ENCODE results near the gene TCF12.
A peak's percentile ranks its signal among the peaks of the same experiment; 100 is the strongest.

TCF12 gene

DNA sequence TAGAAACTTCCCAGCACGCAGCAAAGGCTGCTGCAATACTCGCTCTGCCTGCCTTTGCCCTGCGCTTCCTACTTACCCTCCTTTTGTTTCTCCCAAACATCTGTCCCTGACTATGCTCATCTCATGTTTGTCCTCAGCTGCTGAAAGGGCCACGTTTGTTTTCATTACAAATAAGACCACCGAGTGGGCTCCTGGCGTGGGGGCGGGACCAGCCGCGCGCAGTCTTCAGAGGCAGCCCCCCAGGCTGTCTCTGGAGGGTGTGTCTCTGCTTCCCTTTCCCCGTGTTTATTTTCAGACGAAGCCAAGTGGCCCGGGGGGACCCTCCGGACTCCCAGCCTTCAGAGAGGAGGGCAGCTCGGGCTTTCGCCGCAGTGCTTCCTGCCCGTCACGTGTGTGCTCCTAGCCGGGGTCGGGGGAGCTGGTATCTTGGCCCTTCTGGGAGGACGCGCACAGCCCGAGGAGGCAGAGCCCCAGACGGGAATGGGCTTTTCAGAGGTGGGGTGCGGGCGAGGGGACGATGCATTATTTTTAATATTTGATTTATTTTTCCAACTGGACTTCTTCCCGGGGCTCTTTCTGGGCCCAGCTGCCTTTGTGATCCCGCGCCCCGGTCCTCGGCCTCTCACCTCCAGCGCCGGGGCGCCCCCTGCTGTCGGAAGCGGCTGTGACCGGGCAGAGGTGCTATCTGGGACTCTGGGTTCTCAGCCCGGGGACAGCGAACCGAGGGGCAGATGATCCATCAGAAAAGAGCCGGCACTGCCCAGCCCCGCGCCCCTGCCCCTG is 387.9 kb downstream of the TCF12 start:
- DNase-seq, result peak; percentile 88

DNA sequence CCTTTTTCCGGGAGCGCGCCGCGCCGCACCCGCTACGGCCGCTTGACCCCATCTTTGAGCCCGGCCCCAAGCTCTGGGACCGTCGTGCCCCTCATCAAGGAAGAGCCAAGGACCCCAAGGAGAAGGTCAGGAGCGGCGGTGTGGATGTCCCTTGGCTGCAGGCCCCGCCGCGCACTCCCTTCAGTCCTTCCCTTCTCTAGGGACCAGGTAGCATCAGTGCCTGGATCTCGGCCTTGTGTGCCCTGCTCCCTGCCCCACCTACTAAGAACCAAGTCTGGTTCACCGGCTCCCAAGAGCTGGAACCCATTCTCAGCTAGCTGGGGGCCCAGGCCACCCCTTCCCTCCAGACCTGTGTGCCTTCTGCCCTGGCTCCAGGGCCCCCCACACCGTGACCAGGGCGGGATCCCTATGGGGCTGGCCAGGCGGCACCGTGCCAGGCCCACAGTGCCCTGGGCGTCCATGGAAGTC is 388.5 kb downstream of the TCF12 start:
- no peak for DNase-seq

DNA sequence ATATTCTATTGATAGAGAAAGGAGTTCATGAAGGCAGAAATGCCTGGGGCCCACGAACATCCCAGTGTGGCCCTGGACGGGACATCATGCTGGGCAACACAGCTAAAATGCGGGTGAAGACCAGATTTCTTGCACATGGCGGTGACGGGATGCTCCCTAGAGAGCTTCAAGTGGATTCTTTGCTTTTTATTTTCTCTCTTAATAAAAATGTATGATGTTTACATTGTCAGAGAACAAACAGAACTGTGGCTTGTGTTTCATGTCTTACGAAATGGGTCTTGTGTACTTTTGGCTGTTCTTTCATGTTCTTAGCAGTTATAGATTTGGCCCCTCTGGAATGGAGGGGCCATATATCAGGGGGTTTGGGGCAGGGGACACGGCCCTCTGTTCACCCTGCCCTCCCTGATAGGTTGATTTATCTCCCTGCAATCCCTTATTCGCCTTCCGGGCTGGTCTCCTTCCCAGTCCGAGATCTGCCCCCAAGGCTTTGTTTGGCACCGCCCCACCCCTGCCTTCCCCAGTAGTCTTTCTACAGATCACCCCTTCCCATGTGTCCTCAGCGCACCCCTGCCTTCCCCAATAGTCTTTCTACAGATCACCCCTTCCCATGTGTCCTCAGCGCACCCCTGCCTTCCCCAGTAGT is 389.2 kb downstream of the TCF12 start:
- DNase-seq, result no peak

DNA sequence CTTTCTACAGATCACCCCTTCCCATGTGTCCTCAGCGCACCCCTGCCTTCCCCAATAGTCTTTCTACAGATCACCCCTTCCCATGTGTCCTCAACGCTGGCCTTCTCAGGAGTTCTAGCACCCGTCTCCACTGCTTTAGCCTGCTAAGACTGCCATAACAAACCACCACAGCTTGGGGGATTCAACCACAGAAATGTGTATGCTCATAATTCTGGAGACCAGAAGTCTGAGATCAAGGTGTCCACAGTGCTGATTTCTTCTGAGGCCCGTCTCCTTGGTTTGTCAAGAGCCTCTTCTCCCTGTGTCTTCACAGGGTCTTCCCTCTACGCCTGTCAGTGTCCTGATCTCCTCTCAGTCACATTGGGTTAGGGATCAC is 389.7 kb downstream of the TCF12 start:
- DNase-seq, result no peak

DNA sequence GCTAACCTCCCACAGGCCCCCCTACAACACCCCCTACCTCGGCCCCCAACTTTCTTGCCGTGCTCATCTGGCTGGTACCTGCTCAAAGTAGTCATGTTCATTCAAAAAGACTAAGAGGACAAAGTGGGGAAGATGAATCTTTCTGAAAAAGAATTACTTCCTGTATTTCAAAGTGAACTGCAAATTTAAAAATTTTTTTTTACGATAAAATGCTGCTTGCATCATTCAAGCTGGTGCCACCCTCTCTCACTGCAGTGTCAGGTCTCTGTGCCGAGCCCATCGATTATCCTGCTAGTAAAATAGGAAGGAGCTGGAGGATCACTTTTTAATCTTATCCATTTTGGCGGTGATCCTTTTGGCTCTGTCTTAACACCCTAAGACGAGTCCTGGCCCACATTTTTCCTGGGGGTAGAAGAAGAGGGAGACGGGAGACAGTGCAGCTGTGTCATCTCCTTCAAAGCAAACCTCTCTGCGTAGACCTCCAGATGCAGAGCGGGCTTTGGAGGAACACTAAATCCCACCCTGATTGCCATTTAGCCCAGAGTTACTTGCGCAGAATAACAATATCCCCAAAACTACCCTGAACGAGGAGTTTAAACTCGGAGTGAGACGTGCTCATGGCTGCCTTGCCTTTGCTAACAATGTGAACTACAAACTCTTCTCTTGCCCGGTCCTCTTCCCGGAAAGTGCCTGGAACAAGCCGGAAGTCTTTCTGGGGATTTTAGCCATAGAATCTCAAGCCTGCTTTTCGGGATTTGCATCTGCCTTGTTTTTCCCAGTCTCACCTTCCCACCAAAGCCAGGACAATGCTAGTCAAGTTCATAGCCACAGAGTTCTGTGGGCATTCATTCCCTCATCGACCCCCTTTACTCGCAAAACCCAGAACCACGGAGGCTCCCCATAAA is 391.7 kb downstream of the TCF12 start:
- peak; percentile 68 for DNase-seq

DNA sequence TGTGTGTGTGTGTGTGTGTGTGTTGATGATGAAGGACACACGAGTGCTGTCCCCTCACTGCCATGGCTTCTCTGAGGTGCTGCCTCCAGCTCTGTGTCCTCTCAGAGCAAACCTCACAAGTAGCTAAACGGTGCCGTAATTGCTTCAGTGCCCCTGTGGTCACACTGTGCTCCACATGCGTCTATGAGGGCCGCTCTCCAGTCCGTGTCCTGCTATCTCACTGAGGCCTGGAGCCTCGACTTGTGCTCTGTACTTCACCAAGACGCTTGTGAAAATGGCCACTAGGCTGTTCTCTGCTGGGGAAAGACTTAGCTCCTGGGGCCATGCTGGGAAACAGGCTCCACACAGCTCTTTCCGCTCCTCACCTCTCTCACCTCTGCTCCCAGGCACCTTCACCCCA is 392.4 kb downstream of the TCF12 start:
- no peak for DNase-seq

DNA sequence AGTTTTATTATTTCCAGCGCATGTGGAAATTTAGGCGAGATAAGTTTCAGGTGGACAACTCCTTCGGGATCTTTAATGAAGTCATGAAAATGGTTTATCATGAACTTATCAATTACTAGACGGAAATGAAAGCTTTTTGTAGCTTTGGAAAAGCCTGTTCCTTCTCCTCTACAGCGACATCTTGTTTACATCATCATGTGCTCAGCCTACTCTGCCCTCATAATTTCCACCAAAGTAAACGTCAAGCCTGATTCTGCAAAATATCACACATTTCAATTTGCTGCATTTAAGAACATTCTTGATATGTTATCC is 393.5 kb downstream of the TCF12 start:
- no peak for DNase-seq

DNA sequence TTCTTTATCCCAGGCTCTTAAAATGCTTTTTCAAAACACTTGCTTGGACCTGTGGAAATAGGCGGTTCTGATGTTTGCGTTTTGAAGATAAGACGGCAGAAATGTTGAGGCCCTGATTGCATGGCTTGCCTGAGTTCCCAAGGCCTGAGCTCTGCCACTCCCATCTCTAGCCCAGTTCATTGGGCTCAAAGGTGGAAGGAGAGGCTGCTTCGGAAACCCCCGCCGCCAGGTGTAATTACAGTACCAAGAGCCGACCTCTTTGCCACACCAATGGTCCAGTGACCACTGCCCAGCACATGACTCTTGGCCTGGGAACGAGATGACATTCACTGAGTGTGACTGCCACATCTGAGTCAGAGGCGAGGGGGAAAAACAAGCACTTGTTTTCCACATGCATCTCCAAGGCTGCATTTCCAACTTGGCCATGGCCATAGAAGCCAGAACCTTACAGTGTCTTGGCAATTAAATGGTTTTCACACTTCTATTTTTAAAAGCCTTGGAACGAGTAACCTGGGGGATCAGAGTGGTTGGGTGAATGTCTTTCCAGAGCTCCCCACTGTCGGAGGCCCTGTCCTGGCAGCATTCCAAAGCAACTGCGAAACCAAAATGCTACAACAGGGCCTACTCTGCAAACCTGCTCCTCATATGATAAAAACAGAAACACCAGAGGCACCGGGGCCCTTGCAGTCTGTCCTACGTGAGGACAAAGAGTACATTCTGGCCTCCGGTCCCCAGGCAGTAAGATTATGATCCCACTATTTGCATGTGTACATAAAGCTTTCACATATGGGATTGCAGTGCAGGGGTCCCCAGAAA is 394.1 kb downstream of the TCF12 start:
- peak; percentile 79 for DNase-seq

DNA sequence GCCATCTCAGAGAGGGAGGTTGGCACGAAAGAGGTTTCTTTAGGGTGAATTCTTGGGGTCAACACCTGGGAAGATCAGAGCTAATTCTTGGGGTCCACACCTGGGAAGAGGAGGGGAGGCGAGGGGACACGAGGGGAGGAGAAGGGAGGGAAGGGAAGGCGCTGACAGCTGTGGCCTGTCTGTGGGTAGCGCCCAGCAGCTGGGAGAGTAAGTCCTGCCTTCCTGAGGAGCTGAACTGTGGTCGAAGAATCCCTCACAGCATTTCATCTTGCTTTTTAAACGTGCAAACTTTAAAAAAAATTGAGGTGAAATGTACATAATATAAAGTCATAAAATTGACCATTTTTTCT is 394.7 kb downstream of the TCF12 start:
- DNase-seq, result no peak

DNA sequence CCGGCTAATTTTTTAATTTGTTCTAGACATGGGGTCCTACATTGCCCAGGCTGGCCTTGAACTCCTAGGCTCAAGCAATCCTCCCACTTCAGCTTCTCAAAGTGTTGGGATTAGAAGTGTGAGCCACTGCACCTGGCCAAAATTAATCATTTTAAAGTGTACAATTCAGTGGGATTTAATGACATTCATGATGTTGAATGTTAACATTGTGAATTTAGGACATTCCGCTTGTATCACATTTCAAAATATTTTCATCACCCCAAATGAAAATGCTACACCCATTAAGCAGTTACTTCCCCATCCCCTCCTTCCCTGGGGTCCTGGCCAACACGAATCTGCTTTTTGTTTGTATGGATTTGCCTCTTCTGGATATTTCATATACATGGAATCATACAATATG is 395.8 kb downstream of the TCF12 start:
- DNase-seq, result no peak

DNA sequence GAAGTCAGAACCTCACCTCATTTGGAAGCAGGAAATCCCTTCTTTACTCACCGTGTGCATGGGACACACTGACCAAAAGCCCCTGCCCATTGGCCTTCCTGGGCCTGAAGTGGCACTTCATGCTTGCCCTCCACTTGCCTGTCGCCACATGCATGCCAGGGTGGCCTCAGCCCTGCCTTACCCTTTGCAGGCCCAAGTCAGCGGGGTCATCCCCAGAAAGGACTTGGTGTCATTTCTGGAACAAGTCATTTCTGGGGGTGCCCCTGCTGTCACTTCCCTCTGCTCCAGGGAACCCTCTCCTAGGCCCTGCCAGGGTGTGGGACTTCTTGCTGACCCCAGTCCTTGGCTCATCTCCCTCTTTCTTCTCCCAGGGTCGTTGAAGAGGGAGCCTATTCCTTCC is 398.0 kb downstream of the TCF12 start:
- DNase-seq, result no peak

DNA sequence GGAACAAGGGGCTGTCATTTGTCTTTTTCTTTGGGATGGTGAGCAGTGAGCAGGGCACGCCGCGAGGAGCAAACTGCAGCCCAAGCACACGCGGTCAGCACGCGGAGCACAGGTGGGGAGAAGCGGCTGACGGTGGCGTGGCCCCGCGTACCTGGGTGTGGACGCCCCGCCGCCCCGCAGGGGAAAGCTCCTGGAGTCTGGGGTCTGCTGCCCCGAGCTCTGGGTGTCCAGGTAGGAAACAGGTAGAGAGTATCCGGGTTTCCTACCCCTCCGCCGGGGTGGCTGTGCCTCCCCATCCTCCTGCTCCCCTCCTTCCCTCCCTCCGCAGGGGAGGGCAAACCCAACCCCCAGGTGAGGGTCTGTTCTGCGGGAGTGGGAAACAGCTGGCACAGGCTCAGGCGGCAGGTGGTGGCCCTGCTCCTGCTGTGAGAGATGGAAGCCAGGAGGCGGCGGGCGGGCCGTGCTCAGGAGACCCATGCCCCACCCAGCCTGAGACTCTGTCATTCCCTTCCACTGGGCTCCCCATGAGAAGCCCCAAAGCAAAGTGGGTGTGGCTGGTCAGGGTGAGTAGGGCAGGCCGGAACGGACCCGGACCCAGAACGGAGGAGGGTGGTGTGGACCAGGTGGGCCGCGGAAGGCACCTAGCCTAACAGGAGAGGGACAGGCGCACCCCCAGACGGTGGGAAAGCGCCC is 400.9 kb downstream of the TCF12 start:
- DNase-seq, result no peak

DNA sequence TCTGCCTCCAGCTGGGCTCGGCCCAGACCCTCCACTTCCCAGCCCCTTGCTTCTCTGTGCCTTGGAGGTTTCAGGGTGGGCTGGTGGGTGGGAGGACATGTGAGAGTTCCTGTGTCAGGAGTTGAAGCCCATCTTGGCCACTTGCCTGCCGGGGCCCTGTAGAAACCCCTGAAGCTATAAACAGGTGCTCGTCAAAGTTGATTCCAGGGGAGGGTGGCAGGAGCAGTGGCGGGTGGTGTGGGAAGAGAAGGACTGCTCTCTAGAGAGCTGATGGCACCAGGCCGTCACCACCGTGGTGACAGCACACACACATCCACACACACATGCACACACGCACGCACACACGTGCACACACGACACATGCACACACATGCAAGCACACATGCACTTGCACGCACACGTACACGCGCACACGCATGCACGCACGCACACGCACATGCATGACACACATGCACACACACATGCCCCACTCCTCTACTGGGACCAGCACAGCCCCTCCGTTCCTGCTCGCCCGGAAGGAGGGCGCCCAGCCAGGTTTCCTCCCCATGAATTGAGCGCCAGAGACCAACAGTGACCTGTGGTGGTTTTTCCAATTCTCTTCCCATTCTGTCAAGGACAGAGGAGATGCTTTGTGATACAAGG is 401.6 kb downstream of the TCF12 start:
- DNase-seq, result peak; percentile 44

DNA sequence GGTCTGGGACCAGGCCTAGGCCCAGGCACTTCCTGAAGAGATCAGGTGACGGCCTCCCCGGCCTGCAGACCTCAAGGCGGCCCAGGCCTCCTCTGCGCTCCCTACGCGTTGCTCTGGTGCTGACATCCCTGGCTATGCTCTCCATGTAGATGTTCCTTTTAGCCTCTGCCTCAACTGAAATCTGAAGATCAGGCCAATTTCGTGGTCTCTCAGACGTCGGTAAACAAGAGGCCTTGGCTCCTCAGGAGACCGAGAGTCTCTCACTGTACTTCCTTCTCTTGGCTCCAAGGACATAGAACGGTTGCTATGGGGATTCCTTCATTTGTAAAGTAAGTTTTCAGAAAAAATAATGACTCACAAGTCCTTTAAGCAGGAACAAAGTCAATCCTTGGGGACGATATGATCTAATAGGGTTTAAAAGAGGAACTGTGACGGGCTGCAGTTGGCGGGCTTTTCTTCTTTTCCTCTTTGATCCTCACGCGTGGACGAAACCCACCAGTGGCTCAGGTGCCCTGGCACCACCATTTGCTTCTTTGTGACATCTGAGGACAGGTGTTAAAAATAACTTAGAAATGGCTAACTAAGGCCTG is 402.3 kb downstream of the TCF12 start:
- DNase-seq, result peak; percentile 60

DNA sequence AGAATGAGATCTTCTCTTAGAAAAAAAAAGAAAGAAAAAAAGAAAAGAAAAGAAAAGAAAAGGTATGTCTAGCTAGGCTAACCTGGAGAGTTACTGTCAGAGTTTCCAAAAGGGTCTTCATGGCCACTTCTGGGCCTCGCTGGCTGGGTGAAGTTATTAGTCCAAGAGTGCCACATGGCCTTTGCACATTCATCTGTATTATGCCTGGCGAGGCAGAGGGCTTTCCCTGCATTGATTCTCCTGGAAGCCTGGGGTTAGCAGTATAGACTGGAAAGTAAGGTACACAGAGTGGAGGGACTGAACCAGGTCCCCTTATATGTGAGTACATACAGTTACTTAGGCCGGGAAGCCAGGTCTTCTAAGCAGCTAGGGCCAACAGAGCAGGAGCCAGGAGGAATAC is 403.0 kb downstream of the TCF12 start:
- DNase-seq, result no peak

DNA sequence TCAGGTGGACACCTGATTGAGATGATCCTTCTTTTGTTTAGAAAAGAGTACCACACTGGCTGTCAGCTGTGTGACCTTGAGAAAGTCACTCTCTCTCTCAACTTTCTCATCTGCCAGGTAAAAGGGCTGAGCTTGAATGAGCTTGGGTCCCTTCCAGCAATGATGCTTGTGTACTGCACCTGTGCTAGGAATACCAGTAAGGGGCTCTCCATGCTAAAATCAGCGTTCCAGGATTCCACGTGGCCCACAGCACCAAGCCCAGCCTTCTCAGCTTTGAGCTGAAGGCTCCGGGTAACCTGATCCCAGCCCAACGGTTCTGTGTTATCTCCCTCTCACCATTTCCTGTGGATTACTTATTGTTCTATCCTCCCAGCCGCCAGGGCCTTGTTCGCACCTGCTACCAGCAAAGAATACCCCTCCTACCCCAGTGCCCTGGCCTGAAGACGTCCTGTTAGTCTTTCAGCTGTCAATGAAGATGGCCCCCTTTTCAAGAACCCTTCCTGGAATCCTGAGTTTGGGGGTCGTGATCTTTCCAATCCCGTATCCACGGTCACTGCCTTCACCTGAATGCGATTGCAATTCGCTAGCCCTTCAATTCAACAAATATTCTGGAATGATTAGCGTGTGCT is 403.6 kb downstream of the TCF12 start:
- DNase-seq, result no peak

DNA sequence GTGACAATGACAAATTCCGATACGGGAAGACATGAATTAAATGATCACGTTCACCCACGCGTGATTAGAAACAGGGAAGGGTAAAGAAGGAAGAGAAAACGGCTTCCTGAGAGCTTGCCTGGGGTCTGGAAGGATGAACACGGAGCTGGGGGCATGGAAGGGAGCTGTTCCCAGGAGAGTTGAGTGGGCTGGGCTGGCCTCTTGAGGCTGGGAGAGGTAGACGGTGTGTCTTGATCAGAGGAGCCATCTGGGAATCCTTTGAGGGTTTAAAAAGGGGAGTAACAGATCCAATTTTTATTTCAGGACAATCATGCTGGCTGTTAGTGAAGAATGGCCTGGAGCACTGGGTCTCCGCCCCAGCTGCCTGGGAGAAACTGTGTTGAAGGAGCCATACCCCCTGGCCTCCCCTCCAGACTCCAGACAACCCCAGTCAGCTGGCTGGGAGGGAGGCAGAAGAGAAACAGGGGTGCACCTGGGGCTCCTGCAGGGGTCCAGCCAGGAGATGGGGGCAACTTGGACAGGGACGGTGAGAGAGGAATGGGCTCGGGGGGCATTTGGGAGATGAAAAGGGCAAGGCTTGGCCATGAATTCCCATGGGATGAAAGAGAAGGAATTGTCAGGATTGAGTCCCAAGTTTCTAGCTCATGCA is 404.3 kb downstream of the TCF12 start:
- no peak for DNase-seq

DNA sequence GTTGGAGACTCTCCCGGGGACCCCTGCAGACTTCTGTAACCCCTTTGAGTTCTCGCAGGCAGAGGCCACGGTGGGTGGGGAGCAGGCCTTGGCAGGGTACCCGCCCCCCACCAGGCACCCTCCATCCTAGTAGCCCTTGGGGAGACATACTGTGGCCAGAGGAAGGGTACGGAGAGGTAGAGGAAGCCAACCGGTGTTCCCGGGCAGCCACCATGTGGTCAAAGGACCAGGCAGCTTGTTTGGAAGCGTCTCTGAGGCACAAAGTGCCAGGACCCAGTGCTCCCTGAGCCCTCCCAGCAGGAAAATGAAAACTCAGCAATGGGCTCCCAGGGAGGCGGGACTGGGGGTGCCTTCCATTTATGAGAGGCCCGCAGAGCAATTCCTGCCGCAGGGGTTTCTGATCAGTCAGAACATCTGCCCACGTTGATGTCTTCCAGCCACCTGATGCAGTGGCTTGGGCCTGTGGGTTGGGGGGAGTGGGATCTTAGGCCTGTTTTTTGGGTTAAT is 404.9 kb downstream of the TCF12 start:
- no peak for DNase-seq

DNA sequence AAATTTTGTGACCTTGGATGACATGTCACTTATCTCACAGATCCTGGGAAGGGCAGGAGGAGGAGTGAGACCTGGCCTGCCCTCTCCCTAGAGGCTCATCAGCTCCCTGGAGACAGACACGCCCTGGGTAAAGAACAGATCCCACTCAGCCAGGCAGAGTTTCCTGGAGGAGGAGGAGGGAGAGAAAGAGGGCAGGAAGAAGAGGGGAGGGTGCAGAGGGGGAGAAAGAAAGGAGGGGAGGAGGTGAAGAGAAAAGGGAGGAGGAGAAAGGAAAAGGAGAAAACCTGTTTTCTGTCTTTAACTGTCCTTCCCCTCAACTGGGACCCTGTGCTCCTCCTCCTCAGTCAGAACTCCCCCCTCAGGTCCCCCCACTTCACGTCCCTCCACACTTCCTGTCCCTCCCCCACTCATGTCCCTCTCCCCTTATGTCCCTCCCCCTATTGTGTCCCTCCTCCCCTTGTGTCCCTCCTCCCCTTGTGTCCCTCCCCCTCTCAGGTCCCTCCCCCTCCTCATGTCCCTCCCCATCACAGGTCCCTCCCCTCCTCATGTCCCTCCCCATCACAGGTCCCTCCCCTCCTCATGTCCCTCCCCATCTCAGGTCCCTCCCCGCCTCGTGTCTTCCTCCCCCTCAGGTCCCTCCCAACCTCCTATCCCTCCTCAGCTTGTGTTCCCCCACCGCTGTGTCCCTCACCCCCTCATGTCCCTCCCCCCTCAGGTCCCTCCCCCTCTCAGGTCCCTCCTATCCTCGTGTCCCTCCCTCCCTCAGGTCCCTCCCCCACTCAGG is 405.6 kb downstream of the TCF12 start:
- DNase-seq, result no peak

DNA sequence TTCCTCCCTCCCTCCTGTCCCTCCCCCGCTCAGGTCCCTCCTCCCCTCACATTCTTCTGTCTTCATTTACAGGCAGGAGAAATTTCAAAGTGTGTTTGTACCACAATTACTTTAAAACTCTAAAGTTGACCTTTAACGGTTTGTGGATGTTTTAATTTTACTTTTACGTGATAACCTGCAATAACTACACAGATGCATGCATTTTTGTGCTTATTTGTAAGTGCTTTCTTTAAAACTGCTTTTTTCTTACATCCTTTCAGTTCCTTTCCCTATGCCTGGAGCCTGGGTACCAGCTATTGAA is 406.1 kb downstream of the TCF12 start:
- DNase-seq, result no peak
